Omental fat pad (tissue), 4 donors: ENCODE measurements around the gene CCL8. TPM values are rescaled to one million over a fixed set of nuclear protein-coding genes. Genes with fewer than 3 reads are reported as not detected.
A peak's percentile ranks its signal among the peaks of the same experiment; 100 is the strongest.

ENCODE experiments used
- ATAC-seq: fragments of 150-250 bp; one replicate; pipeline ENCODE4 v1.9.1; 2016; ENCODE audit warnings: mild to moderate bottlenecking, moderate library complexity; ENCODE audit not compliant: low FRiP score
- DNase-seq: peaks from one replicate; pipeline ENCODE4 v3.0.0-alpha.2; 2019; ENCODE audit warnings: low spot score
- CTCF ChIP-seq, 3 donors: fragments of 450-650 bp; IDR thresholded peaks; one replicate each; pipeline ENCODE4 v1.5.1; 2016 to 2017; ENCODE audit warnings: antibody characterized with exemption in 3 of 3, mild to moderate bottlenecking in 3 of 3, moderate library complexity in 2 of 3
- total RNA-seq, 4 donors: library from RNA; depleted of rRNA; stranded (reverse); fragments of >200 nt; gene quantifications; one replicate each; pipeline ENCODE4 v1.1.0, GENCODE V29; 2016

Gene CCL8
- total RNA-seq, 4 donors from 2014 or later: 0.56 to 3.4 (median 2.9) TPM

GRCh38 chr17:34356194-34356593 is 37.0 kb downstream of the CCL8 start, which contains the start of gene CCL13:
TSS of gene CCL13 (plus strand) at chr17:34356480. CDS start at chr17:34356527, 47 bp downstream.
- no peak for DNase-seq
- no peak for ATAC-seq
- TF ChIP-seq CTCF (IDR thresholded peaks at IDR 0.05): no peak

GRCh38 chr17:34357398-34357797 is 38.2 kb downstream of the CCL8 start:
- TF ChIP-seq CTCF (IDR thresholded peaks at IDR 0.05): no peak
- DNase-seq (no peak), ATAC-seq (no peak)

- ATAC-seq (no peak), DNase-seq (no peak)
- TF ChIP-seq CTCF (IDR thresholded peaks at IDR 0.05): no peak
Observed at GRCh38 chr17:34358631-34359030, 39.4 kb downstream of the CCL8 start.

- no peak for TF ChIP-seq CTCF (IDR thresholded peaks at IDR 0.05)
- DNase-seq (no peak), ATAC-seq (no peak)
Observed at GRCh38 chr17:34360601-34361270, 41.5 kb downstream of the CCL8 start.

GRCh38 chr17:34361478-34362061 is 42.3 kb downstream of the CCL8 start:
- peak; percentile 76 for ATAC-seq

GRCh38 chr17:34363183-34363661 is 44.0 kb downstream of the CCL8 start, which contains the start of gene CCL1:
TSS of gene CCL1 (minus strand) at chr17:34363233. CDS start at chr17:34363161, 72 bp downstream.
- ATAC-seq: no peak
- DNase-seq: no peak
- no peak for TF ChIP-seq CTCF (IDR thresholded peaks at IDR 0.05)

More at GRCh38 chr17:34361478-34362061, 42.3 kb downstream of the CCL8 start:
- TF ChIP-seq CTCF (IDR thresholded peaks at IDR 0.05): peak in 1 of 3 donors; percentile 99
- DNase-seq: peak; percentile 86
